Astrocyte (in vitro differentiated cells and primary cell): ENCODE results near the gene ARHGAP6. TPM values are rescaled to one million over a fixed set of nuclear protein-coding genes. Genes with fewer than 3 reads are reported as not detected.

Experiments used
- DNase-seq: peaks from one replicate; pipeline ENCODE4 v3.0.0-alpha.2; 2010; ENCODE audit warnings: low read depth
- FAIRE-seq: peaks from 2 replicates; lab custom pipeline; 2011; peaks lifted over from hg19 to GRCh38; lab: Jason Lieb, UNC
- H2AFZ ChIP-seq: 2 replicates; pipeline ENCODE4 v1.6.0; 2012; ENCODE audit warnings: low read depth, low read length, inconsistent platforms
- H3K27ac ChIP-seq: 2 replicates; pipeline ENCODE4 v1.5.1; 2011; ENCODE audit warnings: low read depth, low read length, inconsistent platforms
- H3K27me3 ChIP-seq: 2 replicates; pipeline ENCODE4 v1.6.0; 2011; ENCODE audit warnings: low read length, inconsistent platforms; ENCODE audit not compliant: insufficient read depth
- H3K36me3 ChIP-seq: 2 replicates; pipeline ENCODE4 v1.5.1; 2011; ENCODE audit warnings: low read length, inconsistent platforms; ENCODE audit not compliant: insufficient read depth
- H3K4me1 ChIP-seq: 2 replicates; pipeline ENCODE4 v1.5.1; 2011; ENCODE audit warnings: low read length, inconsistent platforms; ENCODE audit not compliant: insufficient read depth
- H3K4me2 ChIP-seq: 2 replicates; pipeline ENCODE4 v1.6.0; 2012; ENCODE audit warnings: low read length, inconsistent platforms
- H3K4me3 ChIP-seq: 2 replicates; pipeline ENCODE4 v1.5.1; 2011; ENCODE audit warnings: low read depth, mild to moderate bottlenecking, low read length, inconsistent platforms; ENCODE audit not compliant: insufficient read depth
- H3K79me2 ChIP-seq: 2 replicates; pipeline ENCODE4 v1.6.0; 2012; ENCODE audit warnings: mild to moderate bottlenecking, low read length, inconsistent platforms; ENCODE audit not compliant: insufficient read depth
- H3K9ac ChIP-seq: 2 replicates; pipeline ENCODE4 v1.6.0; 2012; ENCODE audit warnings: mild to moderate bottlenecking, low read length, inconsistent platforms
- H3K9me3 ChIP-seq: 2 replicates; pipeline ENCODE4 v1.5.1; 2012; ENCODE audit warnings: low read depth, mild to moderate bottlenecking, low read length, inconsistent platforms; ENCODE audit not compliant: insufficient read depth
- H4K20me1 ChIP-seq: 2 replicates; pipeline ENCODE4 v1.6.0; 2012; ENCODE audit warnings: low read length, inconsistent platforms; ENCODE audit not compliant: insufficient read depth
- H3K27ac Mint-ChIP-seq: one replicate; pipeline ENCODE4 v1.8.0; 2021; ENCODE audit warnings: mild to moderate bottlenecking, mixed read lengths; ENCODE audit not compliant: unreplicated experiment
- H3K27me3 Mint-ChIP-seq: one replicate; pipeline ENCODE4 v1.8.0; 2021; ENCODE audit warnings: low read depth, mixed read lengths; ENCODE audit not compliant: unreplicated experiment
- H3K36me3 Mint-ChIP-seq: one replicate; pipeline ENCODE4 v1.8.0; 2021; ENCODE audit warnings: low read depth, mixed read lengths; ENCODE audit not compliant: unreplicated experiment
- H3K4me1 Mint-ChIP-seq: one replicate; pipeline ENCODE4 v1.8.0; 2021; ENCODE audit warnings: low read depth, mixed read lengths; ENCODE audit not compliant: unreplicated experiment
- H3K4me3 Mint-ChIP-seq: one replicate; pipeline ENCODE4 v1.8.0; 2021; ENCODE audit warnings: mild to moderate bottlenecking, moderate library complexity, mixed read lengths; ENCODE audit not compliant: unreplicated experiment
- H3K9me3 Mint-ChIP-seq: one replicate; pipeline ENCODE4 v1.8.0; 2021; ENCODE audit warnings: mild to moderate bottlenecking, mixed read lengths; ENCODE audit not compliant: unreplicated experiment
- CTCF ChIP-seq: IDR thresholded peaks from 2 replicates; pipeline ENCODE4 v1.5.1; 2011; ENCODE audit warnings: low read depth, mild to moderate bottlenecking, inconsistent platforms, low read length, moderate library complexity; ENCODE audit not compliant: insufficient read depth
- EZH2 ChIP-seq: IDR thresholded peaks from 2 replicates; pipeline ENCODE4 v1.6.1; 2012; ENCODE audit warnings: mild to moderate bottlenecking, low read length, inconsistent platforms; ENCODE audit not compliant: insufficient read depth
- total RNA-seq: library from RNA; stranded (reverse); gene quantifications from 2 replicates; pipeline ENCODE4 v1.2.1, GENCODE V29; 2021

ARHGAP6 gene
- total RNA-seq, 1 donor from 2014 or later: 0.30 TPM

GRCh38 chrX:11670316-11670715, 4.6 kb upstream of the ARHGAP6 start:
- Mint-ChIP-seq H3K9me3 (peaks cover 1% of the 10 kb centered on the region), H3K4me1 (no peaks in the 10 kb centered on the region), H3K4me3 (no peak overlapping the region), H3K36me3 (no peaks in the 10 kb centered on the region), H3K27ac (no peak overlapping the region), H3K27me3 (peaks cover 52% of the 10 kb centered on the region)
- no peak overlapping the region for H2AFZ ChIP-seq
- DNase-seq: no peak
- FAIRE-seq: no peak
- H3K27me3 ChIP-seq: peaks cover 16% of the 10 kb centered on the region
- TF ChIP-seq CTCF (no peak), EZH2 (no peak)
- no peaks in the 10 kb centered on the region for H3K36me3 ChIP-seq
- H3K9me3 ChIP-seq: no peaks in the 10 kb centered on the region
- no peaks in the 10 kb centered on the region for H4K20me1 ChIP-seq
- no peak overlapping the region for H3K27ac ChIP-seq
- no peaks in the 10 kb centered on the region for H3K79me2 ChIP-seq
- no peak overlapping the region for H3K4me2 ChIP-seq
- no peak overlapping the region for H3K9ac ChIP-seq
- no peaks in the 10 kb centered on the region for H3K4me1 ChIP-seq
- no peak overlapping the region for H3K4me3 ChIP-seq

- H3K36me3 Mint-ChIP-seq: no peaks in the 10 kb centered on the region
- peaks cover 58% of the 10 kb centered on the region for H3K27me3 Mint-ChIP-seq
- no peak overlapping the region for H3K4me2 ChIP-seq
- H3K79me2 ChIP-seq: no peaks in the 10 kb centered on the region
- H3K4me1 ChIP-seq: no peaks in the 10 kb centered on the region
- DNase-seq: no peak
- H4K20me1 ChIP-seq: no peaks in the 10 kb centered on the region
- no peak overlapping the region for H3K27ac ChIP-seq
- H3K4me1 Mint-ChIP-seq: no peaks in the 10 kb centered on the region
- H3K9me3 ChIP-seq: no peaks in the 10 kb centered on the region
- no peak for TF ChIP-seq CTCF
- TF ChIP-seq EZH2: no peak
- FAIRE-seq: no peak
- no peak overlapping the region for H2AFZ ChIP-seq
- H3K27me3 ChIP-seq: peaks cover 24% of the 10 kb centered on the region
- no peak overlapping the region for H3K9ac ChIP-seq
- H3K27ac Mint-ChIP-seq: no peak overlapping the region
- H3K4me3 Mint-ChIP-seq: no peak overlapping the region
- H3K9me3 Mint-ChIP-seq: no peaks in the 10 kb centered on the region
- no peak overlapping the region for H3K4me3 ChIP-seq
- H3K36me3 ChIP-seq: no peaks in the 10 kb centered on the region
These were observed 1.4 kb upstream of the ARHGAP6 start for GRCh38 chrX:11666952-11667685.

- H3K4me1 ChIP-seq: no peaks in the 10 kb centered on the region
- no peaks in the 10 kb centered on the region for H3K9me3 ChIP-seq
- H4K20me1 ChIP-seq: no peaks in the 10 kb centered on the region
- TF ChIP-seq EZH2 (no peak), CTCF (no peak)
- no peak overlapping the region for H3K27ac Mint-ChIP-seq
- no peak for DNase-seq
- peaks cover 52% of the 10 kb centered on the region for H3K27me3 Mint-ChIP-seq
- H3K4me1 Mint-ChIP-seq: no peaks in the 10 kb centered on the region
- peak overlapping the region; percentile 84 for H3K4me2 ChIP-seq
- H3K27ac ChIP-seq: no peak overlapping the region
- H3K4me3 ChIP-seq: peak overlapping the region; percentile 52
- H3K36me3 Mint-ChIP-seq: no peaks in the 10 kb centered on the region
- peaks cover 24% of the 10 kb centered on the region for H3K27me3 ChIP-seq
- H3K36me3 ChIP-seq: no peaks in the 10 kb centered on the region
- H3K9ac ChIP-seq: no peak overlapping the region
- H2AFZ ChIP-seq: no peak overlapping the region
- no peaks in the 10 kb centered on the region for H3K9me3 Mint-ChIP-seq
- peak overlapping the region; percentile 80 for H3K4me3 Mint-ChIP-seq
- no peak for FAIRE-seq
- H3K79me2 ChIP-seq: no peaks in the 10 kb centered on the region
These were observed 444 bp upstream of the ARHGAP6 start for GRCh38 chrX:11666164-11666563.
